Heart left ventricle (tissue), 16 donors: ENCODE data around the gene SLX9. TPM values are rescaled to one million over a fixed set of nuclear protein-coding genes. Genes with fewer than 3 reads are reported as not detected.

Experiments used
- ATAC-seq, 4 donors: fragments of 200-7000 bp; cut with Tn5 transposase; one replicate each; pipeline ENCODE4 v1.9.1; 2020 to 2022; ENCODE audit warnings: moderate library complexity in 4 of 4, mild to moderate bottlenecking in 3 of 4, moderate number of reproducible peaks in 1 of 4
- DNase-seq, 5 donors: peaks; one replicate each; pipeline ENCODE4 v3.0.0-alpha.2; 2020
- H3K27ac ChIP-seq, 12 donors: fragments of 200-600 bp; sonication (generic) in 4 of 12; one replicate each; pipeline versions ENCODE4 v1.5.0 to v1.8.0; 2016 to 2022; ENCODE audit warnings: mild to moderate bottlenecking in 2 of 12
- H3K27me3 ChIP-seq, 9 donors: fragments of 200-600 bp; sonication (generic) in 2 of 9; one replicate each; pipeline versions ENCODE4 v1.5.1 to v1.8.0; 2016 to 2022; ENCODE audit warnings: mild to moderate bottlenecking in 3 of 9
- H3K36me3 ChIP-seq, 9 donors: fragments of 200-600 bp; sonication (generic) in 2 of 9; one replicate each; pipeline versions ENCODE4 v1.5.0 to v1.8.0; 2018 to 2022; ENCODE audit warnings: mild to moderate bottlenecking in 2 of 9
- H3K4me1 ChIP-seq, 12 donors: fragments of 200-600 bp; sonication (generic) in 4 of 12; one replicate each; pipeline versions ENCODE4 v1.5.0 to v1.8.0; 2016 to 2022; ENCODE audit warnings: mild to moderate bottlenecking in 3 of 12
- H3K4me3 ChIP-seq, 12 donors: fragments of 200-600 bp; sonication (generic) in 4 of 12; one replicate each; pipeline versions ENCODE4 v1.5.0 to v1.8.0; 2017 to 2022; ENCODE audit warnings: mild to moderate bottlenecking in 9 of 12, moderate library complexity in 4 of 12
- H3K9me3 ChIP-seq, 12 donors: fragments of 200-600 bp; sonication (generic) in 4 of 12; one replicate each; pipeline versions ENCODE4 v1.5.0 to v1.8.0; 2016 to 2022; ENCODE audit warnings: mild to moderate bottlenecking in 1 of 12
- CTCF ChIP-seq, 12 donors: fragments of 200-600 bp; sonication (generic) in 4 of 12; IDR thresholded peaks; one replicate each; pipeline versions ENCODE4 v1.5.0 to v1.8.0; 2018 to 2022; ENCODE audit warnings: antibody characterized with exemption in 12 of 12, mild to moderate bottlenecking in 5 of 12
- POLR2A ChIP-seq, 2 donors: fragments of 450-650 bp; IDR thresholded peaks; one replicate each; pipeline ENCODE4 v1.6.1; 2017; ENCODE audit warnings: antibody characterized with exemption in 2 of 2, mild to moderate bottlenecking in 2 of 2, moderate library complexity in 2 of 2
- WGBS, 4 donors: extraction: QIAGEN DNeasy Blood & Tissue Kit in 2 of 4; methylation state at CpG; one replicate each; pipeline versions ENCODE4 v1.1.5 to v1.1.7; 2013 to 2018; 5-methylcytosine and 5-hydroxymethylcytosine counted together
- intact Hi-C, 10 donors: fragments of 100-400 bp; cut with DNase I; formaldehyde crosslinking; loops; one replicate each; pipeline versions ENCODE4 v1.11.1 to v1.14.2; 2022
- polyA plus RNA-seq, 2 donors: library from polyadenylated mRNA; stranded (reverse); fragments of 200-250 nt; gene quantifications; one replicate each; pipeline ENCODE4 v1.2.3, GENCODE V29; 2013
- total RNA-seq, 9 donors: library from RNA; depleted of rRNA in 2 of 9; stranded (reverse); fragments of >200 nt in 2 of 9; fragmentation: NEBNext Ultra II Directional in 3 of 9; extraction: Animal tissue kit (Norgen Biotek cat#: 25700) in 3 of 9; gene quantifications; one replicate each; pipeline versions ENCODE4 v1.1.0 to v1.2.4, GENCODE V29; 2016 to 2023
- donor health status: ischemic (EF 13 %, LVEDD 7.1; RV severe dilation, severe dysfunction).
- donor health status: healthy with polysubstance abuse.
- donor health status: DM: no; HTN: yes; CAD: no.
- donor health status: DM: no; HTN: no; CAD: no.
- donor health status: ischemic (EF 25% LVEDD 6.9; RV normal size, moderate dysfunction).
- donor health status: ischemic (EF 25% LVEDD 5.7; RV mildly dilated, moderate dysfunction).
- donor health status: healthy.
- donor health status: DM: yes; HTN: yes; CAD: no.
- donor health status: ischemic (EF 35%, LVEDD 5.7; RV mildly dilated, moderate dysfunction).
- donor health status: nonischemic (EF 11% LVEDD 7.7; RV severe dilation, severe dysfunction).
- donor health status: DM: yes; HTN: yes; CAD: no.
- donor health status: PGD.
- donor health status: ischemic (EF 29% LVEDD 5.4; RV normal size, mild dysfunction).
- donor health status: nonischemic (EF 23%, LVEDD 6.1; RV moderate dilation, normal function).

SLX9 gene
- total and polyA plus RNA-seq, 11 donors, result 38.5 to 77.8 (median 49.1) TPM

GRCh38 chr21:44893948-44894656, 45.7 kb upstream of the SLX9 start:
- Histone ChIP-seq H3K4me3 (no peak overlapping the region), H3K27me3 (peaks cover 0 to 1% (median 0%) of the 10 kb centered on the region in 9 donors), H3K27ac (no peak overlapping the region), H3K36me3 (peaks cover 0 to 79% (median 0%) of the 10 kb centered on the region in 9 donors), H3K9me3 (no peaks in the 10 kb centered on the region), H3K4me1 (peaks cover 0 to 13% (median 0%) of the 10 kb centered on the region in 12 donors)
- intact Hi-C loops, result loop anchor here (2.0 to 5.0 kb wide), 6 partner anchors 33 to 243 kb away; no protein-coding TSS in a partner anchor
- ATAC-seq (no peak), DNase-seq (peak in 1 of 5 donors; percentile 6)
- TF ChIP-seq CTCF (IDR thresholded peaks at IDR 0.05) (no peak), POLR2A (IDR thresholded peaks at IDR 0.05) (no peak)
- 84 to 89% (median 88%) methylated on average over 13 to 15 of the region's 15 CpGs for WGBS, 4 donors

GRCh38 chr21:44894687-44895302, 45.0 kb upstream of the SLX9 start:
- WGBS, 4 donors, result 85 to 100% (median 88%) methylated on average over 6 to 19 of the region's 19 CpGs
- peak in 1 of 5 donors; percentile 7 for DNase-seq
- Histone ChIP-seq H3K36me3 (peaks cover 0 to 79% (median 0%) of the 10 kb centered on the region in 9 donors), H3K4me3 (no peak overlapping the region), H3K4me1 (peaks cover 0 to 13% (median 0%) of the 10 kb centered on the region in 12 donors), H3K9me3 (no peaks in the 10 kb centered on the region), H3K27me3 (peaks cover 0 to 7% (median 0%) of the 10 kb centered on the region in 9 donors), H3K27ac (no peak overlapping the region)
- TF ChIP-seq POLR2A (IDR thresholded peaks at IDR 0.05), result no peak
- TF ChIP-seq CTCF (IDR thresholded peaks at IDR 0.05), result no peak
- no peak for ATAC-seq
- intact Hi-C loops, result loop anchor here in 8 of 10 donors (5.0 kb wide), 4 partner anchors 33 to 243 kb away; no protein-coding TSS in a partner anchor

- 86 to 93% (median 92%) methylated on average over 10 to 11 of the region's 11 CpGs for WGBS, 4 donors
- Histone ChIP-seq H3K36me3 (peaks cover 0 to 79% (median 0%) of the 10 kb centered on the region in 9 donors), H3K4me3 (no peak overlapping the region), H3K27me3 (peaks cover 0 to 7% (median 0%) of the 10 kb centered on the region in 9 donors), H3K9me3 (no peaks in the 10 kb centered on the region), H3K27ac (no peak overlapping the region), H3K4me1 (peaks cover 0 to 13% (median 0%) of the 10 kb centered on the region in 12 donors)
- TF ChIP-seq POLR2A (IDR thresholded peaks at IDR 0.05), result no peak
- TF ChIP-seq CTCF (IDR thresholded peaks at IDR 0.05), result no peak
- ATAC-seq (no peak), DNase-seq (no peak)
- intact Hi-C loops, result no loop called here
Measured at GRCh38 chr21:44895859-44896258, 44.0 kb upstream of the SLX9 start.
